IMR-90 (cell line): Measurements from ENCODE around the gene UBASH3A. TPM values are rescaled to one million over a fixed set of nuclear protein-coding genes. Genes with fewer than 3 reads are reported as not detected.
A peak's percentile ranks its signal among the peaks of the same experiment; 100 is the strongest.

Experiments
- ATAC-seq: fragments of 200-7000 bp; cut with Tn5 transposase; 2 replicates; pipeline ENCODE4 v1.9.1; 2020; ENCODE audit warnings: low read depth, mild to moderate bottlenecking, moderate library complexity
- BruUV-seq: library from RNA; stranded (reverse); fragments of 400-500 nt; replicated peaks from 2 replicates; lab custom pipeline; 2021; lab: Mats Ljungman, UMichigan
- CTCF ChIA-PET: fragments of 300-600 bp; formaldehyde crosslinking; extraction: SDS; loops from one replicate; lab custom pipeline; 2021; ENCODE audit warnings: antibody characterized with exemption; lab: Yijun Ruan, JAX
- POLR2A ChIA-PET: fragments of 300-600 bp; sonication (Branson Sonifier 250); formaldehyde crosslinking; loops from one replicate; lab custom pipeline; 2022; ENCODE audit warnings: antibody characterized with exemption; ENCODE audit not compliant: unreplicated experiment; lab: Charles Lee
- DNase-seq: peaks from one replicate; pipeline ENCODE4 v3.0.0; 2013
- H2AFZ ChIP-seq: replicated peaks from 2 replicates; pipeline ENCODE3; 2013; ENCODE audit warnings: low read length, mild to moderate bottlenecking; ENCODE audit not compliant: poor library complexity
- H2AK5ac ChIP-seq: 2 replicates; pipeline ENCODE4 v1.6.1; 2013; ENCODE audit warnings: low read depth, low read length, inconsistent platforms
- H2AK9ac ChIP-seq: replicated peaks from 2 replicates; pipeline ENCODE3; 2013; ENCODE audit warnings: mild to moderate bottlenecking, low read depth, low read length, moderate library complexity; ENCODE audit not compliant: poor library complexity
- H2BK120ac ChIP-seq: 2 replicates; pipeline ENCODE4 v1.6.1; 2013; ENCODE audit warnings: low read depth, low read length, inconsistent platforms
- H2BK15ac ChIP-seq: 3 replicates; pipeline ENCODE4 v1.6.1; 2013; ENCODE audit warnings: low read depth, low read length, inconsistent platforms
- H2BK20ac ChIP-seq: 2 replicates; pipeline ENCODE4 v1.6.1; 2013; ENCODE audit warnings: low read depth, mild to moderate bottlenecking, inconsistent platforms, low read length, moderate library complexity
- H2BK5ac ChIP-seq: 2 replicates; pipeline ENCODE4 v1.6.1; 2013; ENCODE audit warnings: mild to moderate bottlenecking, low read depth, low read length, inconsistent platforms; ENCODE audit not compliant: poor library complexity, severe bottlenecking
- H3K14ac ChIP-seq: replicated peaks from 2 replicates; pipeline ENCODE4 v1.6.1; 2013; ENCODE audit warnings: low read depth, low read length, inconsistent platforms
- H3K18ac ChIP-seq: 2 replicates; pipeline ENCODE4 v1.6.1; 2013; ENCODE audit warnings: low read depth, low read length, control low read depth
- H3K23ac ChIP-seq: 2 replicates; pipeline ENCODE4 v1.6.1; 2013; ENCODE audit warnings: low read depth, low read length, inconsistent platforms
- H3K27ac ChIP-seq: 2 replicates; pipeline ENCODE4 v1.5.1; 2013; ENCODE audit warnings: mild to moderate bottlenecking, control low read depth, low read length; ENCODE audit not compliant: insufficient read depth
- H3K27me3 ChIP-seq: 2 replicates; pipeline ENCODE4 v1.6.1; 2013; ENCODE audit warnings: low read length; ENCODE audit not compliant: control insufficient read depth, insufficient read depth
- H3K36me3 ChIP-seq: 2 replicates; pipeline ENCODE4 v1.6.1; 2013; ENCODE audit warnings: low read length, mixed read lengths; ENCODE audit not compliant: control insufficient read depth, insufficient read depth
- H3K4ac ChIP-seq: 2 replicates; pipeline ENCODE4 v1.6.1; 2013; ENCODE audit warnings: low read depth, low read length, inconsistent platforms
- H3K4me1 ChIP-seq: 2 replicates; pipeline ENCODE4 v1.6.1; 2013; ENCODE audit warnings: low read length, mixed read lengths; ENCODE audit not compliant: control insufficient read depth, insufficient read depth
- H3K4me2 ChIP-seq: 2 replicates; pipeline ENCODE4 v1.6.1; 2013; ENCODE audit warnings: low read depth, mild to moderate bottlenecking, control low read depth, low read length, moderate library complexity
- H3K4me3 ChIP-seq: 2 replicates; pipeline ENCODE4 v1.5.1; 2013; ENCODE audit warnings: low read depth, mild to moderate bottlenecking, control low read depth, low read length, moderate library complexity; ENCODE audit not compliant: insufficient read depth
- H3K56ac ChIP-seq: 2 replicates; pipeline ENCODE4 v1.6.1; 2013; ENCODE audit warnings: low read length, inconsistent platforms; ENCODE audit not compliant: insufficient read depth; ENCODE audit errors: extremely low read depth
- H3K79me1 ChIP-seq, 2 experiments: 2 replicates each; pipeline ENCODE4 v1.6.1; 2013; ENCODE audit warnings: low read length in 2 of 2, inconsistent platforms in 1 of 2, low read depth in 1 of 2
- H3K9ac ChIP-seq: 2 replicates; pipeline ENCODE4 v1.6.1; 2013; ENCODE audit warnings: low read depth, low read length, control low read depth
- H3K9me1 ChIP-seq: 2 replicates; pipeline ENCODE4 v1.6.1; 2013; ENCODE audit warnings: low read length, inconsistent platforms; ENCODE audit not compliant: insufficient read depth
- H3K9me3 ChIP-seq: 2 replicates; pipeline ENCODE4 v1.6.1; 2013; ENCODE audit warnings: low read length; ENCODE audit not compliant: control insufficient read depth, insufficient read depth
- H4K20me1 ChIP-seq: 2 replicates; pipeline ENCODE4 v1.6.1; 2013; ENCODE audit warnings: low read length, inconsistent platforms; ENCODE audit not compliant: insufficient read depth
- H4K5ac ChIP-seq: 2 replicates; pipeline ENCODE4 v1.6.1; 2013; ENCODE audit warnings: mild to moderate bottlenecking, low read depth, low read length, control low read depth
- H4K8ac ChIP-seq, 2 experiments: 2 replicates each; pipeline ENCODE4 v1.6.1; 2013; ENCODE audit warnings: low read depth in 2 of 2, low read length in 2 of 2, control low read depth in 1 of 2, inconsistent platforms in 1 of 2
- H4K91ac ChIP-seq: 2 replicates; pipeline ENCODE4 v1.6.1; 2013; ENCODE audit warnings: low read depth, low read length, inconsistent platforms; ENCODE audit not compliant: insufficient read depth
- BHLHE40 ChIP-seq: fragments of 150-350 bp; IDR thresholded peaks from 2 replicates; pipeline ENCODE4 v1.6.1; 2016; ENCODE audit warnings: mild to moderate bottlenecking, low read depth, low read length
- CEBPB ChIP-seq: IDR thresholded peaks from 2 replicates; pipeline ENCODE4 v1.6.1; 2012; ENCODE audit warnings: low read depth, low read length, improper control_type of control experiment
- CHD1 ChIP-seq: IDR thresholded peaks from 2 replicates; pipeline ENCODE4 v1.6.1; 2012; ENCODE audit warnings: low read depth, low read length, improper control_type of control experiment
- FOS ChIP-seq: fragments of 150-350 bp; IDR thresholded peaks from 2 replicates; pipeline ENCODE4 v1.6.1; 2016; ENCODE audit warnings: low read depth, low read length
- MAFK ChIP-seq: IDR thresholded peaks from 2 replicates; pipeline ENCODE4 v1.6.1; 2012; ENCODE audit warnings: low read depth, low read length, improper control_type of control experiment
- MAZ ChIP-seq: IDR thresholded peaks from 2 replicates; pipeline ENCODE4 v1.6.1; 2012; ENCODE audit warnings: low read depth, mild to moderate bottlenecking, low read length, improper control_type of control experiment, moderate library complexity, borderline replicate concordance
- MXI1 ChIP-seq: IDR thresholded peaks from 2 replicates; pipeline ENCODE4 v1.6.1; 2012; ENCODE audit warnings: low read depth, mild to moderate bottlenecking, low read length, moderate library complexity, borderline replicate concordance
- NFE2L2 ChIP-seq: fragments of 150-350 bp; IDR thresholded peaks from 2 replicates; pipeline ENCODE4 v1.6.1; 2016; ENCODE audit warnings: low read depth, mild to moderate bottlenecking, low read length
- POLR2A ChIP-seq: IDR thresholded peaks from 2 replicates; pipeline ENCODE4 v1.6.1; 2012; ENCODE audit warnings: mild to moderate bottlenecking, low read depth, low read length
- RAD21 ChIP-seq: IDR thresholded peaks from 2 replicates; pipeline ENCODE4 v1.6.1; 2012; ENCODE audit warnings: low read length, improper control_type of control experiment
- RCOR1 ChIP-seq: IDR thresholded peaks from 2 replicates; pipeline ENCODE4 v1.6.1; 2012; ENCODE audit warnings: mild to moderate bottlenecking, low read length, improper control_type of control experiment; ENCODE audit not compliant: insufficient replicate concordance
- RFX5 ChIP-seq: IDR thresholded peaks from 2 replicates; pipeline ENCODE4 v1.8.0; 2012; ENCODE audit warnings: low read depth, mild to moderate bottlenecking, low read length, moderate library complexity
- SMC3 ChIP-seq: fragments of 150-350 bp; IDR thresholded peaks from 2 replicates; pipeline ENCODE4 v1.6.1; 2016; ENCODE audit warnings: low read depth, mild to moderate bottlenecking, antibody characterized with exemption, low read length, moderate library complexity
- WGBS, 2 experiments: methylation state at CpG; one replicate each; pipeline versions ENCODE4 v1.1.5 to v1.1.7; 2013; ENCODE audit warnings: missing lambda C conversion rate in 2 of 2; ENCODE audit not compliant: insufficient read length in 1 of 2; ENCODE audit errors: extremely low coverage in 2 of 2; 5-methylcytosine and 5-hydroxymethylcytosine counted together
- dilution Hi-C: fragments of 300-500 bp; cut with HindIII; formaldehyde crosslinking; loops from one replicate; pipeline ENCODE4 v1.14.3; 2018; ENCODE audit warnings: low sequenced_read_pairs; ENCODE audit not compliant: unreplicated experiment
- in situ Hi-C: fragments of 300-500 bp; cut with MboI; formaldehyde crosslinking; loops from 3 replicates; pipeline ENCODE4 v1.14.3; 2019; ENCODE audit warnings: low sequenced_read_pairs, inconsistent platforms, mixed read lengths
- intact Hi-C: fragments of 100-400 bp; cut with micrococcal nuclease; formaldehyde crosslinking; loops from 2 replicates; pipeline ENCODE4 v1.10.0; 2022
- polyA plus RNA-seq, 3 experiments: library from polyadenylated mRNA; depleted of rRNA; stranded (reverse); fragments of >200 nt; gene quantifications; 2 replicates each; pipeline ENCODE4 v1.2.3, GENCODE V29; 2012; ENCODE audit warnings: low replicate concordance in 1 of 3
- total RNA-seq: library from RNA; depleted of rRNA; stranded (reverse); fragments of >200 nt; gene quantifications from 2 replicates; pipeline ENCODE4 v1.2.3, GENCODE V29; 2012
- TF ChIP-seq, protein P1 (sequence below): fragments of 150-350 bp; IDR thresholded peaks from 2 replicates; pipeline ENCODE4 v1.6.1; 2017; ENCODE audit warnings: mild to moderate bottlenecking, antibody characterized with exemption, low read length, low read depth
- TF ChIP-seq, protein P2 (sequence below): conservative IDR thresholded peaks from 2 replicates; pipeline ENCODE4 v1.5.1; 2012; ENCODE audit warnings: mild to moderate bottlenecking, low read depth, low read length, improper control_type of control experiment

UBASH3A gene
- total and polyA plus RNA-seq, 2 of the 4 experiments (the other 2 are of a cell fraction), result not detected

DNA sequence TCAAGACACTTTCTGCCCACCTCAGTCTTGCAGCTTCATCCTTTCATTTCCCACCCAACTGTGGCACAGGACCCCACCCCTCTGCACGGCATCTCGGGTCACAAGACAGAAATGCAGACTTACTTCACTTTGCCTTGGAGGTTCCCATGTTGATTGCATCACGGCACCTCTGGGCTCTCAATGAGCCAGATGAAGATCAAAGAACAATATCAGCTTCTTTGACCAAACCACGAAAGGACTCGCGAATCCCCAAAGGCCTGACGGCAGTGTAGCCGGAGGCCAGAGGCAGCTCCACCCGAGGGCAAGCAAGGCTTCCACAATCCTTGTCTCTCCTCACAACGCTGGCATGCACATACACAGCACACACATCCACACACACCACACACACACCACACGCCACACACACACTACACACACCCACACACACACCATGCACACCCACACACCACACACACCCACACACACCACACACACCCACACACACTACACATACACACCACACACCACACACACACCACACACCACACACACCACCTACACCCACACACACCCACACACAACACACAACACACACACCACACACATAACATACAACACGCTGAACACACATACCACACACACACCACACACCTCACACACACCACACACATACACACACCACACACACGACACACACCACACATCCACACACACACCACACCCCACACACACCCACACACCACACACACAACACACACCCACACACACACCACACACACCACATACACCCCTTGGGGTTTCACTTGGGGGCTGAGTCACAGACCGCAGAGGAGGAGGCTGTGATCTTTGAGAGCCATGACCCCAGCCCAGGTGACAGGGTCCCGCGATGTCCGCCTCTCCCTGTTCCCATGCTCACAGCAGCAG lies 35.8 kb downstream of the UBASH3A start:
- Histone ChIP-seq H2BK15ac (no peak overlapping the region), H3K9me1 (no peaks in the 10 kb centered on the region), H2AK9ac (no peak overlapping the region), H2AK5ac (no peak overlapping the region), H3K4me3 (no peak overlapping the region), H3K56ac (no peak overlapping the region), H4K91ac (no peak overlapping the region), H2AFZ (no peak overlapping the region), H3K14ac (no peak overlapping the region), H3K9ac (no peak overlapping the region), H3K79me1 (no peaks in the 10 kb centered on the region), H3K9me3 (no peaks in the 10 kb centered on the region; the same call in 1 of the 2 replicates), H2BK5ac (peak overlapping the region; percentile 90), H3K27me3 (no peaks in the 10 kb centered on the region; the same call in 1 of the 2 replicates), H3K18ac (no peak overlapping the region), H3K36me3 (no peaks in the 10 kb centered on the region), H3K4ac (no peak overlapping the region), H4K20me1 (no peaks in the 10 kb centered on the region), H3K23ac (no peak overlapping the region), H2BK20ac (no peak overlapping the region), H4K5ac (no peak overlapping the region), H3K4me2 (no peak overlapping the region), H2BK120ac (no peak overlapping the region), H3K27ac (no peak overlapping the region), H3K4me1 (no peaks in the 10 kb centered on the region), H4K8ac (no peak overlapping the region)
- 67% methylated on average over 7 of the region's 17 CpGs; no CpG with 5 or more reads in 1 of the 2 experiments for WGBS, 2 experiments
- BruUV-seq, result no TSS peak
- ChIA-PET POLR2A (no interaction called here), CTCF (no interaction called here)
- DNase-seq (no peak), ATAC-seq (no peak)
- in situ Hi-C loops (no loop called here), intact Hi-C loops (no loop called here), dilution Hi-C loops (no loop called here)
- no peak for TF ChIP-seq NFE2L2
- TF ChIP-seq MAZ, result no peak
- TF ChIP-seq RAD21, result no peak
- TF ChIP-seq MXI1, result no peak
- no peak for TF ChIP-seq RFX5
- no peak for TF ChIP-seq CEBPB
- TF ChIP-seq SMC3, result no peak
- TF ChIP-seq RCOR1, result no peak
- TF ChIP-seq, protein P1, sequence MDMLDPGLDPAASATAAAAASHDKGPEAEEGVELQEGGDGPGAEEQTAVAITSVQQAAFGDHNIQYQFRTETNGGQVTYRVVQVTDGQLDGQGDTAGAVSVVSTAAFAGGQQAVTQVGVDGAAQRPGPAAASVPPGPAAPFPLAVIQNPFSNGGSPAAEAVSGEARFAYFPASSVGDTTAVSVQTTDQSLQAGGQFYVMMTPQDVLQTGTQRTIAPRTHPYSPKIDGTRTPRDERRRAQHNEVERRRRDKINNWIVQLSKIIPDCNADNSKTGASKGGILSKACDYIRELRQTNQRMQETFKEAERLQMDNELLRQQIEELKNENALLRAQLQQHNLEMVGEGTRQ, result no peak
- no peak for TF ChIP-seq BHLHE40
- TF ChIP-seq CHD1, result no peak
- no peak for TF ChIP-seq FOS
- no peak for TF ChIP-seq MAFK
- TF ChIP-seq, protein P2, sequence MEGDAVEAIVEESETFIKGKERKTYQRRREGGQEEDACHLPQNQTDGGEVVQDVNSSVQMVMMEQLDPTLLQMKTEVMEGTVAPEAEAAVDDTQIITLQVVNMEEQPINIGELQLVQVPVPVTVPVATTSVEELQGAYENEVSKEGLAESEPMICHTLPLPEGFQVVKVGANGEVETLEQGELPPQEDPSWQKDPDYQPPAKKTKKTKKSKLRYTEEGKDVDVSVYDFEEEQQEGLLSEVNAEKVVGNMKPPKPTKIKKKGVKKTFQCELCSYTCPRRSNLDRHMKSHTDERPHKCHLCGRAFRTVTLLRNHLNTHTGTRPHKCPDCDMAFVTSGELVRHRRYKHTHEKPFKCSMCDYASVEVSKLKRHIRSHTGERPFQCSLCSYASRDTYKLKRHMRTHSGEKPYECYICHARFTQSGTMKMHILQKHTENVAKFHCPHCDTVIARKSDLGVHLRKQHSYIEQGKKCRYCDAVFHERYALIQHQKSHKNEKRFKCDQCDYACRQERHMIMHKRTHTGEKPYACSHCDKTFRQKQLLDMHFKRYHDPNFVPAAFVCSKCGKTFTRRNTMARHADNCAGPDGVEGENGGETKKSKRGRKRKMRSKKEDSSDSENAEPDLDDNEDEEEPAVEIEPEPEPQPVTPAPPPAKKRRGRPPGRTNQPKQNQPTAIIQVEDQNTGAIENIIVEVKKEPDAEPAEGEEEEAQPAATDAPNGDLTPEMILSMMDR, result no peak
- TF ChIP-seq POLR2A, result no peak
